Epithelial cell of esophagus (primary cell): ENCODE data around the gene SLC36A4.

Source experiments
- DNase-seq: peaks from one replicate; pipeline ENCODE4 v3.0.0; 2010; ENCODE audit warnings: low read depth
- H3K4me3 ChIP-seq: 2 replicates; pipeline ENCODE4 v1.5.1; 2011; ENCODE audit warnings: mild to moderate bottlenecking, low read length, control low read depth
- TF ChIP-seq, protein P1 (sequence below): IDR thresholded peaks from 2 replicates; pipeline ENCODE4 v1.5.1; 2011; ENCODE audit warnings: low read depth, mild to moderate bottlenecking, low read length, control low read depth, inconsistent platforms; ENCODE audit not compliant: insufficient read depth; ENCODE audit errors: missing control alignments

Gene SLC36A4

DNA sequence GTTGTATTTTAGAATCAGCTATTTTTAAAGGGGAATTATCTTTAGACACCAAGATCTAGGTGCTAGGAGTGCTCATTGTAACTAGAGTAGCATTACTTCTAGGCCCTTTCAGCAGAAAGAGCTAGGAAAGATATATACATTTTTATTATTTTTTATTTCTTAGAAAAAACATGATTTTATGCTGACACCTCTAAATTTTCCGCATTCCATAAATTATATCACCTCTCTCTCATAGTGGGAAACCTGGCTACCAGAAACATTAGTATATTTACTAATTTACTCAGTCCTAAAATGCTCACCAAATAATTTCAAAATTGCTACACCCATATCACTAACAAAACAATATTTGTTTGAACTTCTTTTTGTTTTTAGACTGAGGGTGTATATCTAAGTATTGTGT lies 32.1 kb upstream of the SLC36A4 start:
- TF ChIP-seq, protein P1, sequence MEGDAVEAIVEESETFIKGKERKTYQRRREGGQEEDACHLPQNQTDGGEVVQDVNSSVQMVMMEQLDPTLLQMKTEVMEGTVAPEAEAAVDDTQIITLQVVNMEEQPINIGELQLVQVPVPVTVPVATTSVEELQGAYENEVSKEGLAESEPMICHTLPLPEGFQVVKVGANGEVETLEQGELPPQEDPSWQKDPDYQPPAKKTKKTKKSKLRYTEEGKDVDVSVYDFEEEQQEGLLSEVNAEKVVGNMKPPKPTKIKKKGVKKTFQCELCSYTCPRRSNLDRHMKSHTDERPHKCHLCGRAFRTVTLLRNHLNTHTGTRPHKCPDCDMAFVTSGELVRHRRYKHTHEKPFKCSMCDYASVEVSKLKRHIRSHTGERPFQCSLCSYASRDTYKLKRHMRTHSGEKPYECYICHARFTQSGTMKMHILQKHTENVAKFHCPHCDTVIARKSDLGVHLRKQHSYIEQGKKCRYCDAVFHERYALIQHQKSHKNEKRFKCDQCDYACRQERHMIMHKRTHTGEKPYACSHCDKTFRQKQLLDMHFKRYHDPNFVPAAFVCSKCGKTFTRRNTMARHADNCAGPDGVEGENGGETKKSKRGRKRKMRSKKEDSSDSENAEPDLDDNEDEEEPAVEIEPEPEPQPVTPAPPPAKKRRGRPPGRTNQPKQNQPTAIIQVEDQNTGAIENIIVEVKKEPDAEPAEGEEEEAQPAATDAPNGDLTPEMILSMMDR = no peak
- DNase-seq = no peak
- no peak overlapping the region for H3K4me3 ChIP-seq

GRCh38 chr11:93225662-93226061 lies 27.9 kb upstream of the SLC36A4 start:
- no peak overlapping the region for H3K4me3 ChIP-seq
- TF ChIP-seq, protein P1 = peak; percentile 17
- peak; percentile 34 for DNase-seq

DNA sequence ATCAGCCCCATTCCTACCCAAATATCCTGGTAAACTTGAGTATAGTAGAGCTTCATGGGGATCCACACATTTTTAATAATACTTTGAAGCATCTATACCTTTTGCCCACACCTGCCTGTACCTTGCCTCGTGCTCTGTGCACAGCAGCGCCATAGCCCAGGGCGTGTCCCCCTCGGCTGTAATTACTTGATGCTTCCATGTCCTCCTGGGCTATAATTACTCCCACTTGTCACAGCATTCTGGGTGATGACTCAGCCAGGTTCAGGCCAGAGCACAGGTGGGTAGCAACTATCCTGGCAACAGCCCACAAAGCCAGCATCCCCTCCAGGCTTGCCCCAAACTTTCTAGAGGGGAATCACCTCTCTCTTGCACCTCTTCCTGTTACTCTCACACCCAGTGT lies 23.7 kb upstream of the SLC36A4 start:
- no peak overlapping the region for H3K4me3 ChIP-seq
- no peak for DNase-seq
- TF ChIP-seq, protein P1 = no peak

GRCh38 chr11:93220078-93220477 lies 22.3 kb upstream of the SLC36A4 start:
- TF ChIP-seq, protein P1 = no peak
- no peak overlapping the region for H3K4me3 ChIP-seq

DNA sequence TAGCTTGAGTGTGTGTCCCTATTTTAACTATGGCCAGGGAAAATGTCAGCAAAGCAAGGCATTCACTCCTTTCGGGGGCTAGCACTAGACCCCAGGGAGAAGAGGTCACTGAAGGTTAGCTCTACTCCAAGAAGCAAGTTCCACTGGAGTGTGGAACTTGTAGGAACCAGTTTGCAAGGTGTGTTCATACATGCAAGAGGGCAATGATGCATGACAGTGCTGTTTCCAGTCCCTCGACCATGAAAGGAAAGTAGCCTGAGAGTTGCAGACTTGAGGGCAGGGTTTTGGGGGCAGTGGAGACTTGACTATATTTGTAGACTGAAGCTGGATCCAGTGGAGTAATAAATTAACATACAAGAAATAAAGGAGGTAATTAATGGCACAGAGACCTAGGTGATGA lies 21.6 kb upstream of the SLC36A4 start:
- H3K4me3 ChIP-seq = no peak overlapping the region
- DNase-seq = peak; percentile 31
- TF ChIP-seq, protein P1 = no peak

More at GRCh38 chr11:93220078-93220477, 22.3 kb upstream of the SLC36A4 start:
- DNase-seq = peak; percentile 9

- H3K4me3 ChIP-seq = no peak overlapping the region
- no peak for DNase-seq
- TF ChIP-seq, protein P1 = no peak
Measured at GRCh38 chr11:93216511-93217101, 18.8 kb upstream of the SLC36A4 start.

- TF ChIP-seq, protein P1 = no peak
- H3K4me3 ChIP-seq = no peak overlapping the region
- no peak for DNase-seq
Measured at GRCh38 chr11:93213622-93214021, 15.8 kb upstream of the SLC36A4 start.
